ENCODE data around the gene TSPAN18. TPM values are rescaled to one million over a fixed set of nuclear protein-coding genes. Genes with fewer than 3 reads are reported as not detected.
A peak's percentile ranks its signal among the peaks of the same experiment; 100 is the strongest.

TSPAN18 gene
- total RNA-seq, 1 donor from 2014 or later, result 2.8 TPM

DNA sequence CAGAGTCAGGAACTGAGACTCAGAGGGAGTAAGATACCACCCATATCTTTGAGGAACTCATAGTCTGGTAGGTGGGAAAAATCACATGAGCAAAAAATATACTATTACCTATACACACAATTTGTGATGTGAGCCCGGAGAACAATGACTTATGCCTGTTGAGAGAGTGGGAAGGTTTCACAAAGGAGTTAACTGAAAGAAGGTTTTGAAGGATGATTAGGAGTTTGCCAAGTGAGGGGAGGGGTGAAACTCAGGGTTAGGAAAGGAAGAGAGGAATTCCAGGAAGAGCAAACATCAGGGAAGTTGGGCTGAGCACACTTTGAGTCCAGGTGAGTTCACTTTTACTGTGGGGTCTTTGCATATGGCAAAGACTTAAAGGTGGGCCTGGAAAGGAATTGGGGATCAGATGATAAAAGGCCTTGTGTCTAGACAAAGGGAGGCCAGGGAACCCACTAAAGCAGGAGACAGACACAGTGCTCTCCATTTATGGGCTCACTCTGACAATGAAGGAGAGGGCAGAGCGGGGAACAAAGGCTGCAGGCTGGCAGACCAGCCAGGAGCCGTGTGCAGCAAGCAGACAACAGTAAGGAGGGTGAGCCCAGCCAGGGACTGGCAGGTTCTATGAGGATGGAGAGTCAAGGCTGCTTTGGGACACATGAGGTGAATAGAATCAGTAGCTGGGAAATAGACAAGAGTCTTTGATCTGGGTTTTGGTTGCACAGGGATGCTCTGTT, 33.1 kb downstream of the TSPAN18 start:
- intact Hi-C loops (cut with micrococcal nuclease), result no loop called here
- peaks cover 7% of the 10 kb centered on the region for H3K9me3 Mint-ChIP-seq
- DNase-seq (no peak), ATAC-seq (ENCODE audit: low read depth) (no peak)
- POLR2A ChIA-PET, result no interaction called here
- CTCF ChIA-PET, result interaction anchor here (1.2 kb wide), 1 partner anchor 13 kb away, joined by 3 read pairs; no protein-coding TSS in a partner anchor
- H3K4me3 Mint-ChIP-seq, result no peak overlapping the region
- H3K36me3 Mint-ChIP-seq (ENCODE audit: low read depth), result peaks cover 3% of the 10 kb centered on the region
- TF ChIP-seq, protein P1, sequence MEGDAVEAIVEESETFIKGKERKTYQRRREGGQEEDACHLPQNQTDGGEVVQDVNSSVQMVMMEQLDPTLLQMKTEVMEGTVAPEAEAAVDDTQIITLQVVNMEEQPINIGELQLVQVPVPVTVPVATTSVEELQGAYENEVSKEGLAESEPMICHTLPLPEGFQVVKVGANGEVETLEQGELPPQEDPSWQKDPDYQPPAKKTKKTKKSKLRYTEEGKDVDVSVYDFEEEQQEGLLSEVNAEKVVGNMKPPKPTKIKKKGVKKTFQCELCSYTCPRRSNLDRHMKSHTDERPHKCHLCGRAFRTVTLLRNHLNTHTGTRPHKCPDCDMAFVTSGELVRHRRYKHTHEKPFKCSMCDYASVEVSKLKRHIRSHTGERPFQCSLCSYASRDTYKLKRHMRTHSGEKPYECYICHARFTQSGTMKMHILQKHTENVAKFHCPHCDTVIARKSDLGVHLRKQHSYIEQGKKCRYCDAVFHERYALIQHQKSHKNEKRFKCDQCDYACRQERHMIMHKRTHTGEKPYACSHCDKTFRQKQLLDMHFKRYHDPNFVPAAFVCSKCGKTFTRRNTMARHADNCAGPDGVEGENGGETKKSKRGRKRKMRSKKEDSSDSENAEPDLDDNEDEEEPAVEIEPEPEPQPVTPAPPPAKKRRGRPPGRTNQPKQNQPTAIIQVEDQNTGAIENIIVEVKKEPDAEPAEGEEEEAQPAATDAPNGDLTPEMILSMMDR (IDR thresholded peaks at IDR 0.05), result no peak
- H3K27me3 Mint-ChIP-seq, result no peaks in the 10 kb centered on the region
- no peak overlapping the region for H3K27ac Mint-ChIP-seq
- no peaks in the 10 kb centered on the region for H3K4me1 Mint-ChIP-seq

DNA sequence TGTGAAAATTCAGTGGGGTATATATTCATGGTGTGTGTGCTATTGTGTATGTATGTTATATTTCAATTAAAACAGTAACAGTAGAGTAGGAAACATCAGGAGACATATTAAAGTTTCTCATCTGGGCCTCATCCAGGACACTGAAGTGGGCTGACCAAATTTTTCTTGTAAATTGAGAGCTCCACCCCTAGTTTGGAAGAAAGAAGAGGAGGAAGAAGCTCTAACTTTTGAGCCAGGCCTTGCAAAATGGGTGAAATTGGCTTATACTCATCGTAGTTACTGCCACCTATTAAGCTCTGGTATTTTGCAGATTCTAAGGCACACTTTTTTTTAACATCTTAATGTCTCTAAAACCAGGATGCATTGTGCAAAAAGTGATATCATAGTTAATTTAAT, 33.7 kb downstream of the TSPAN18 start:
- Mint-ChIP-seq H3K4me3 (no peak overlapping the region), H3K36me3 (ENCODE audit: low read depth) (peaks cover 3% of the 10 kb centered on the region), H3K4me1 (no peaks in the 10 kb centered on the region), H3K27me3 (no peaks in the 10 kb centered on the region), H3K9me3 (peaks cover 7% of the 10 kb centered on the region), H3K27ac (no peak overlapping the region)
- intact Hi-C loops (cut with micrococcal nuclease), result no loop called here
- ChIA-PET POLR2A (no interaction called here), CTCF (interaction anchor here (1.2 kb wide), 1 partner anchor 13 kb away, joined by 3 read pairs; no protein-coding TSS in a partner anchor)
- TF ChIP-seq, protein P1 (IDR thresholded peaks at IDR 0.05), result no peak
- no peak for ATAC-seq (ENCODE audit: low read depth)
- no peak for DNase-seq

DNA sequence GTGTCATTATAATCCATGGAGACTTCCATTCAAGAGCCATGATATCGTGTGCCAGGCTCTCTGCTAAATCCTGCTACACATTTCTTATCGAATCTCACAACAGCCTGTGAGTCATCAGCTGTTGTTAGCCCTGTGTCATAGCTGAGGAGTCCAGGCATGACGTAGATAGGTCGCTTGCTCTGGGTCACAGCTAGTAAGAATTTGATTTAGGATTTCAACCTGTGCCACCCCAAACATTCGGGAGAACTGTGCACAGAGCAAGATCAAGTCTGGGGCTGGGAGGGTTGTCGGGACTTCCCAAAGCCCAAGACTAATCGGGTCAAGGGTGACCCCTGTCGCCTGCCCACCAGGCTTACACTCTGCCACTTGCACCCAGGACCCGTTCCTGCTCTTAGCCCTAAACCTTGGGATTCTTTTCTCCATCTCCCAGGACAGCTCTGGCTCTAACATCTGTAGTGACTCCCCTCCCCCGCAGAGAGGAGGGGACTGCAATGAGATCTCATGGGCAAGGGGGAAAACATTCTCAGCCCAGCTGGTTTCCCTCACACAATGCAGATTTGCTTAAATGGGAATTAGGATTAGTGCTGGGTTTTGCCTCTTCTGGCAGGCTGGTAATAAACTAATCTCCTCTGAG, 34.3 kb downstream of the TSPAN18 start:
- CTCF ChIA-PET, result interaction anchor here (1.2 kb wide), 1 partner anchor 12 kb away, joined by 3 read pairs; no protein-coding TSS in a partner anchor
- ATAC-seq (ENCODE audit: low read depth) (no peak), DNase-seq (peak; percentile 7)
- TF ChIP-seq, protein P1 (IDR thresholded peaks at IDR 0.05), result no peak
- H3K27me3 Mint-ChIP-seq, result no peaks in the 10 kb centered on the region
- H3K4me1 Mint-ChIP-seq, result no peaks in the 10 kb centered on the region
- no peak overlapping the region for H3K27ac Mint-ChIP-seq
- POLR2A ChIA-PET, result no interaction called here
- peaks cover 7% of the 10 kb centered on the region for H3K9me3 Mint-ChIP-seq
- intact Hi-C loops (cut with micrococcal nuclease), result no loop called here
- peaks cover 3% of the 10 kb centered on the region for H3K36me3 Mint-ChIP-seq (ENCODE audit: low read depth)
- no peak overlapping the region for H3K4me3 Mint-ChIP-seq

DNA sequence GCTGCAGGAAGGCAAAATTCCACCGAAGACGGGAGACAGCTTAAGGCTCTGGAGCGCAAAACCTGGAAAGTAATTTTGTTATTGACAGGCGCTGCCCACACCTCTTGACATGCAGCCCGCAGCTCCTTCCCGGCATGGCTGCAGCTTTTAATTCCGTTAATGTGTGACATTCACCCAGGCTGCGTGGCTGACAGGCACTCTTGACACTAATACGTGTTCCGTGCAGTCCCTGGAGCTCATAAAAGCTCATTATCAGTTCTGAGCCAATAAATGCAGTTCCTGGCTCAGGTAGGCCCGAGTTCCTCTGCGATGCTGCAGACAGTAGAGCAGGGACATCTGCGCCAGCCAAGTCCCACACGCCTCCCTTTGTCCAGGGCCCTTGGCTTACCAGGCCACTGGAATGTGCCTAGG, 34.8 kb downstream of the TSPAN18 start:
- H3K36me3 Mint-ChIP-seq (ENCODE audit: low read depth), result peaks cover 3% of the 10 kb centered on the region
- peaks cover 7% of the 10 kb centered on the region for H3K9me3 Mint-ChIP-seq
- CTCF ChIA-PET, result no interaction called here
- TF ChIP-seq, protein P1 (IDR thresholded peaks at IDR 0.05), result no peak
- POLR2A ChIA-PET, result no interaction called here
- intact Hi-C loops (cut with micrococcal nuclease), result no loop called here
- H3K4me3 Mint-ChIP-seq, result no peak overlapping the region
- no peaks in the 10 kb centered on the region for H3K4me1 Mint-ChIP-seq
- H3K27ac Mint-ChIP-seq, result no peak overlapping the region
- no peak for ATAC-seq (ENCODE audit: low read depth)
- peak; percentile 1 for DNase-seq
- no peaks in the 10 kb centered on the region for H3K27me3 Mint-ChIP-seq

DNA sequence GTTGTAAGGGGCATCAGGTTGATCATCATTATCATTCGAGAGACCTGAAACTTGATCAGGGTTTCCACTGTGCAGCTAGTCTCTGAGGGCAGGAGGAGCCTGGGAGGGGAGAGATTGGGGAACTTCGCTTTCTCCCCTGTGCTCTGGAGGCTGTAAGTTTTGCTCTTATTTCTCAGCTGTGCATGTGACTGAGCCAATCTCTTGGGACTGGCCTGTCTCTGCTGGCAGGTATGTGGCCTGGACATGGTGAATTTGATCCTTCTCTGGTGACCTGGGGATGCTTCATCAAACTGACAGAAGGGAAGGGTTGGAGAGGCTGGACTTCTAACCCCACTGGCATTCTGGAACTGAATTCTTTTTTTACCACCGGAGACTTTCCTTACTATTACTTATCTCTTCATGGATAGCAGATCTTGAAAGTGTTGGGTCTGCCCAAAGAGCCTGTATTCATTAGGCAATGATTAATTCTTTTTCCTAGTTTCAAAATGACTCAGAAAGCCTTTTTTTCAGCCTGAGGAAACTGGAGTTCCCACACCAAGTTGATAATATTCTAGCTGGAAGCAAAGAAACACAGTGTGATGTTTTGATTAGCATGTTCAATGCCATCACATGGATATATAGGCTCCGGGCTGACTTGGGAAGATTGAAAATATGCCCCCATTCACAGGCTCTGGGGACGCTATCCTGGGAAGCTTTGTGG, 36.5 kb downstream of the TSPAN18 start:
- Mint-ChIP-seq H3K4me3 (no peak overlapping the region), H3K27ac (no peak overlapping the region), H3K27me3 (no peaks in the 10 kb centered on the region), H3K4me1 (no peaks in the 10 kb centered on the region), H3K9me3 (peaks cover 7% of the 10 kb centered on the region), H3K36me3 (ENCODE audit: low read depth) (peaks cover 3% of the 10 kb centered on the region)
- TF ChIP-seq, protein P1 (IDR thresholded peaks at IDR 0.05), result no peak
- ChIA-PET POLR2A (no interaction called here), CTCF (interaction anchor here (1.0 kb wide), 1 partner anchor 13 kb away, joined by 3 read pairs; no protein-coding TSS in a partner anchor)
- no peak for DNase-seq
- no peak for ATAC-seq (ENCODE audit: low read depth)
- intact Hi-C loops (cut with micrococcal nuclease), result no loop called here
